GM12891 (cell line): ENCODE results near the gene CA14.

ENCODE experiments used
- PAX5 ChIP-seq: IDR thresholded peaks from 2 replicates; pipeline ENCODE4 v1.6.1; 2011; ENCODE audit warnings: low read length, moderate library complexity, mild to moderate bottlenecking; ENCODE audit not compliant: insufficient read depth, severe bottlenecking
- POLR2A ChIP-seq: IDR thresholded peaks from 2 replicates; pipeline ENCODE4 v1.6.1; 2011; ENCODE audit warnings: low read depth, low read length, control low read depth
- POLR2AphosphoS5 ChIP-seq: IDR thresholded peaks from 2 replicates; pipeline ENCODE4 v1.6.1; 2011; ENCODE audit warnings: low read depth, low read length, control low read depth
- SPI1 ChIP-seq: IDR thresholded peaks from 2 replicates; pipeline ENCODE4 v1.6.1; 2011; ENCODE audit warnings: low read depth, low read length, control low read depth
- TAF1 ChIP-seq: IDR thresholded peaks from 2 replicates; pipeline ENCODE4 v1.6.1; 2011; ENCODE audit warnings: low read depth, low read length, control low read depth

GRCh38 chr1:150295476-150295875, 37.9 kb downstream of the CA14 start:
- TF ChIP-seq POLR2AphosphoS5 (no peak), POLR2A (no peak), TAF1 (no peak), SPI1 (no peak), PAX5 (no peak)
